H1 (cell line): ENCODE data around the gene VPS37D. TPM values are rescaled to one million over a fixed set of nuclear protein-coding genes. Genes with fewer than 3 reads are reported as not detected.

Experiments
- CTCF ChIA-PET: fragments of 300-600 bp; sonication (Branson Sonifier 250); formaldehyde crosslinking; loops from one replicate; lab custom pipeline; 2021; ENCODE audit not compliant: partially characterized antibody; lab: Charles Lee
- POLR2A ChIA-PET: fragments of 300-600 bp; sonication (Branson Sonifier 250); formaldehyde crosslinking; loops from one replicate; lab custom pipeline; 2021; ENCODE audit warnings: inconsistent platforms; ENCODE audit not compliant: partially characterized antibody; lab: Charles Lee
- DNase-seq, 2 experiments: peaks; one replicate each; pipeline versions ENCODE4 v3.0.0 to v3.0.0-alpha.2; 2010 to 2022; ENCODE audit warnings: low spot score in 2 of 2, low read depth in 1 of 2, mixed read lengths in 1 of 2
- FAIRE-seq: peaks from 2 replicates; lab custom pipeline; 2011; peaks lifted over from hg19 to GRCh38; lab: Jason Lieb, UNC
- H2AFZ ChIP-seq: 2 replicates; pipeline ENCODE4 v1.8.1; 2012; ENCODE audit warnings: low read length, inconsistent platforms
- H2AK5ac ChIP-seq: 2 replicates; pipeline ENCODE4 v1.6.1; 2013; ENCODE audit warnings: low read depth, low read length
- H2BK120ac ChIP-seq: replicated peaks from 2 replicates; pipeline ENCODE3; 2013; ENCODE audit warnings: low read depth, low read length, inconsistent platforms
- H2BK12ac ChIP-seq: 2 replicates; pipeline ENCODE4 v1.6.1; 2013; ENCODE audit warnings: low read depth, low read length
- H2BK15ac ChIP-seq: 2 replicates; pipeline ENCODE4 v1.6.1; 2013; ENCODE audit warnings: low read length
- H2BK20ac ChIP-seq: 2 replicates; pipeline ENCODE4 v1.6.1; 2013; ENCODE audit warnings: low read length
- H2BK5ac ChIP-seq: 2 replicates; pipeline ENCODE4 v1.6.1; 2013; ENCODE audit warnings: low read depth, low read length
- H3K14ac ChIP-seq: 2 replicates; pipeline ENCODE4 v1.6.1; 2013; ENCODE audit warnings: inconsistent platforms; ENCODE audit not compliant: insufficient read length
- H3K18ac ChIP-seq: 2 replicates; pipeline ENCODE4 v1.6.1; 2013; ENCODE audit warnings: low read length; ENCODE audit errors: extremely low read depth
- H3K23ac ChIP-seq: 2 replicates; pipeline ENCODE4 v1.6.1; 2013; ENCODE audit warnings: inconsistent platforms; ENCODE audit not compliant: insufficient read length
- H3K23me2 ChIP-seq: 2 replicates; pipeline ENCODE4 v1.6.1; 2013; ENCODE audit warnings: low read depth, low read length
- H3K27ac ChIP-seq: 2 replicates; pipeline ENCODE4 v1.6.1; 2011; ENCODE audit warnings: low read depth, low read length, inconsistent platforms
- H3K27me3 ChIP-seq, 4 experiments: replicated peaks in 1 of 4; 1 replicate in 1 of 4; 2 replicates in 3 of 4; pipeline versions ENCODE4 v1.6.1 to v1.8.1; 2011 to 2013; ENCODE audit warnings: low read length in 3 of 4, mild to moderate bottlenecking in 3 of 4, inconsistent platforms in 2 of 4, mixed read lengths in 2 of 4, moderate library complexity in 1 of 4; ENCODE audit not compliant: control insufficient read depth in 3 of 4, insufficient read depth in 3 of 4; ENCODE audit errors: extremely low read depth in 1 of 4
- H3K36me3 ChIP-seq, 4 experiments: 2 replicates each; pipeline versions ENCODE4 v1.6.1 to v1.8.1; 2011 to 2013; ENCODE audit warnings: mild to moderate bottlenecking in 4 of 4, low read length in 3 of 4, moderate library complexity in 2 of 4, control low read depth in 1 of 4, inconsistent platforms in 1 of 4; ENCODE audit not compliant: insufficient read depth in 4 of 4, control insufficient read depth in 2 of 4
- H3K4ac ChIP-seq: replicated peaks from 2 replicates; pipeline ENCODE3; 2013; ENCODE audit warnings: low read length, low read depth, mixed read lengths, inconsistent platforms; ENCODE audit not compliant: insufficient read length
- H3K4me1 ChIP-seq, 4 experiments: replicated peaks in 1 of 4; 1 replicate in 1 of 4; 2 replicates in 3 of 4; pipeline versions ENCODE4 v1.6.1 to v1.8.1; 2011 to 2013; ENCODE audit warnings: low read length in 3 of 4, inconsistent platforms in 2 of 4, mixed read lengths in 1 of 4; ENCODE audit not compliant: insufficient read depth in 4 of 4, control insufficient read depth in 3 of 4
- H3K4me2 ChIP-seq, 2 experiments: 2 replicates each; pipeline versions ENCODE4 v1.6.1 to v1.8.1; 2011 to 2013; ENCODE audit warnings: low read depth in 2 of 2, low read length in 2 of 2, control low read depth in 1 of 2, inconsistent platforms in 1 of 2, mild to moderate bottlenecking in 1 of 2; ENCODE audit not compliant: insufficient read depth in 1 of 2
- H3K4me3 ChIP-seq, 4 experiments: fragments of 200-600, 300-600 bp in 1 of 4; sonication (generic), shearing (Covaris generic), sonication (Bioruptor Twin) in 1 of 4; 2 replicates each; pipeline versions ENCODE4 v1.5.1 to v1.8.1; 2011 to 2016; ENCODE audit warnings: low read length in 4 of 4, low read depth in 3 of 4, control low read depth in 2 of 4, inconsistent platforms in 2 of 4, mild to moderate bottlenecking in 2 of 4, mixed read lengths in 1 of 4, moderate library complexity in 1 of 4; ENCODE audit not compliant: insufficient read depth in 2 of 4; ENCODE audit errors: extremely low read depth in 1 of 4
- H3K56ac ChIP-seq: replicated peaks from 2 replicates; pipeline ENCODE3; 2013; ENCODE audit warnings: low read depth, mild to moderate bottlenecking, mixed read lengths, low read length, inconsistent platforms; ENCODE audit not compliant: insufficient read length
- H3K79me1 ChIP-seq: 2 replicates; pipeline ENCODE4 v1.6.1; 2013; ENCODE audit warnings: low read depth, low read length, control low read depth
- H3K79me2 ChIP-seq, 2 experiments: 2 replicates each; pipeline versions ENCODE4 v1.6.1 to v1.8.1; 2012 to 2013; ENCODE audit warnings: low read length in 2 of 2, mild to moderate bottlenecking in 2 of 2, inconsistent platforms in 1 of 2; ENCODE audit not compliant: insufficient read depth in 2 of 2, control insufficient read depth in 1 of 2
- H3K9ac ChIP-seq, 4 experiments: replicated peaks in 1 of 4; 1 replicate in 1 of 4; 2 replicates in 3 of 4; pipeline versions ENCODE4 v1.6.1 to v1.8.1; 2011 to 2013; ENCODE audit warnings: low read depth in 3 of 4, low read length in 3 of 4, control low read depth in 2 of 4, mild to moderate bottlenecking in 2 of 4, moderate library complexity in 2 of 4, inconsistent platforms in 1 of 4; ENCODE audit errors: extremely low read depth in 1 of 4
- H3K9me3 ChIP-seq, 2 experiments: 2 replicates each; pipeline versions ENCODE4 v1.6.1 to v1.8.1; 2012 to 2013; ENCODE audit warnings: mild to moderate bottlenecking in 2 of 2, moderate library complexity in 2 of 2, control low read depth in 1 of 2, inconsistent platforms in 1 of 2, low read depth in 1 of 2, low read length in 1 of 2, mixed read lengths in 1 of 2; ENCODE audit not compliant: insufficient read depth in 2 of 2
- H4K20me1 ChIP-seq, 2 experiments: replicated peaks in 1 of 2; 2 replicates each; pipeline versions ENCODE3 to v1.8.1; 2011 to 2013; ENCODE audit warnings: inconsistent platforms in 2 of 2, low read length in 2 of 2, mild to moderate bottlenecking in 1 of 2; ENCODE audit not compliant: insufficient read depth in 2 of 2, control insufficient read depth in 1 of 2
- H4K5ac ChIP-seq: 2 replicates; pipeline ENCODE4 v1.6.1; 2013; ENCODE audit warnings: low read length, low read depth, mixed read lengths, inconsistent platforms; ENCODE audit not compliant: insufficient read length
- H4K8ac ChIP-seq: 2 replicates; pipeline ENCODE4 v1.8.0; 2013; ENCODE audit warnings: mild to moderate bottlenecking, moderate library complexity, low read length, inconsistent platforms; ENCODE audit not compliant: insufficient read depth; ENCODE audit errors: extremely low read depth
- H4K91ac ChIP-seq: replicated peaks from 2 replicates; pipeline ENCODE3; 2013; ENCODE audit warnings: low read length, mixed read lengths, inconsistent platforms; ENCODE audit not compliant: insufficient read length
- CHD1 ChIP-seq: IDR thresholded peaks from 2 replicates; pipeline ENCODE4 v1.6.1; 2012; ENCODE audit warnings: low read depth, low read length, improper control_type of control experiment
- CREB1 ChIP-seq: IDR thresholded peaks from 2 replicates; pipeline ENCODE4 v1.6.1; 2012; ENCODE audit warnings: inconsistent platforms
- EP300 ChIP-seq, 2 experiments: IDR thresholded peaks; 1 replicate in 1 of 2; 2 replicates in 1 of 2; pipeline ENCODE4 v1.6.1; 2011 to 2012; ENCODE audit warnings: low read depth in 2 of 2, low read length in 2 of 2, mild to moderate bottlenecking in 2 of 2, borderline replicate concordance in 1 of 2, inconsistent platforms in 1 of 2, moderate library complexity in 1 of 2
- JUN ChIP-seq: IDR thresholded peaks from 2 replicates; pipeline ENCODE4 v1.6.1; 2011; ENCODE audit warnings: low read depth, mild to moderate bottlenecking, improper control_type of control experiment, low read length
- KDM1A ChIP-seq: fragments of 200-600, 300-600 bp; sonication (generic); IDR thresholded peaks from 2 replicates; pipeline ENCODE4 v1.7.1; 2016; ENCODE audit warnings: mild to moderate bottlenecking, low read length, borderline replicate concordance
- NANOG ChIP-seq: IDR thresholded peaks from 2 replicates; pipeline ENCODE4 v1.6.1; 2011; ENCODE audit warnings: low read length, low read depth, mild to moderate bottlenecking, inconsistent platforms; ENCODE audit not compliant: insufficient read depth, poor library complexity, severe bottlenecking
- RFX5 ChIP-seq: IDR thresholded peaks from 2 replicates; pipeline ENCODE4 v1.6.1; 2011; ENCODE audit warnings: low read depth, low read length, improper control_type of control experiment, borderline replicate concordance
- WGBS, 2 experiments: shearing (Covaris generic) in 1 of 2; methylation state at CpG; one replicate each; pipeline versions ENCODE4 v1.1.6 to v1.1.7; 2013 to 2015; ENCODE audit warnings: low lambda C conversion rate in 2 of 2, mixed read lengths in 2 of 2, inconsistent platforms in 1 of 2, low coverage in 1 of 2, missing lambda C conversion rate in 1 of 2; ENCODE audit not compliant: insufficient replicate concordance in 2 of 2, insufficient coverage in 1 of 2, insufficient read length in 1 of 2; ENCODE audit errors: extremely low coverage in 1 of 2, missing lambda C conversion rate in 1 of 2; 5-methylcytosine and 5-hydroxymethylcytosine counted together
- polyA plus RNA-seq, 7 experiments: library from polyadenylated mRNA; depleted of rRNA in 3 of 7; stranded (reverse) in 5 of 7; unstranded in 2 of 7; fragments of >200 nt in 5 of 7; fragments of 200-250 nt in 2 of 7; gene quantifications; 1 replicate in 5 of 7; 2 replicates in 1 of 7; 4 replicates in 1 of 7; pipeline versions ENCODE4 v1.2.1 to v1.2.3, GENCODE V29; 2011 to 2013; ENCODE audit warnings: missing spikeins in 2 of 7, mixed read lengths in 2 of 7
- total RNA-seq: library from RNA; stranded (reverse); fragmentation: NEBNext Ultra II Directional; extraction: Animal tissue kit (Norgen Biotek cat#: 25700); gene quantifications from 2 replicates; pipeline ENCODE4 v1.2.1, GENCODE V29; 2021

The VPS37D gene
- total and polyA plus RNA-seq, 2 of the 8 experiments (the other 6 are each of a cell fraction or from before 2014, with no cell fraction given) = 3.4 to 5.0 TPM

GRCh38 chr7:73681031-73681430 lies 13.4 kb downstream of the VPS37D start:
- Histone ChIP-seq H3K27me3 (no peaks in the 10 kb centered on the region; a peak in 1 of 7 replicates), H3K18ac (no peak overlapping the region), H4K5ac (no peak overlapping the region), H4K91ac (no peak overlapping the region), H3K4me3 (peak overlapping the region in 1 of 4 experiments; percentile 97; a peak in 1 of 8 replicates), H2BK120ac (no peak overlapping the region), H4K8ac (no peak overlapping the region), H2BK12ac (no peak overlapping the region), H3K36me3 (peaks cover 0 to 6% (median 4%) of the 10 kb centered on the region in 4 experiments; a peak in 5 of 8 replicates), H3K23ac (no peak overlapping the region), H3K79me2 (peaks cover 25 to 59% of the 10 kb centered on the region in 2 experiments), H4K20me1 (peaks cover 0 to 9% of the 10 kb centered on the region in 2 experiments), H3K9me3 (no peaks in the 10 kb centered on the region), H2AFZ (no peak overlapping the region), H3K4me2 (no peak overlapping the region; a peak in 1 of 4 replicates), H3K4me1 (peaks cover 3 to 7% (median 3%) of the 10 kb centered on the region in 4 experiments; a peak in 5 of 7 replicates), H3K9ac (peak overlapping the region in 1 of 4 experiments; percentile 48; a peak in 1 of 7 replicates), H3K23me2 (peaks cover 15% of the 10 kb centered on the region), H3K27ac (no peak overlapping the region), H2BK20ac (no peak overlapping the region), H2AK5ac (peak overlapping the region; percentile 39; the same call in 1 of the 2 replicates), H3K4ac (no peak overlapping the region), H3K79me1 (peaks cover 2% of the 10 kb centered on the region; the same call in 1 of the 2 replicates), H3K14ac (no peak overlapping the region), H3K56ac (no peak overlapping the region), H2BK5ac (no peak overlapping the region), H2BK15ac (no peak overlapping the region)
- ChIA-PET CTCF (interaction anchor here (0.6 to 1.6 kb wide), 3 partner anchors 20 to 123 kb away, joined by 3 to 6 read pairs (median 5); no protein-coding TSS in a partner anchor), POLR2A (interaction anchor here (0.9 kb wide), 1 partner anchor 122 kb away, joined by 3 read pairs; no protein-coding TSS in a partner anchor)
- TF ChIP-seq KDM1A (no peak), EP300 (IDR thresholded peaks at IDR 0.05; ENCODE audit: borderline replicate concordance in 1 of 2, low read depth in 2 of 2, low read length in 2 of 2) (no peak), JUN (no peak), NANOG (no peak), CREB1 (no peak), RFX5 (no peak), CHD1 (no peak)
- FAIRE-seq (no peak), DNase-seq (no peak)
- WGBS, 2 experiments = 83% methylated on average over 8 of the region's 8 CpGs; no CpG with 5 or more reads in 1 of the 2 experiments
